HEK293 (cell line): ENCODE results near the gene BCL7A.
A peak's percentile ranks its signal among the peaks of the same experiment; 100 is the strongest.

Source experiments
- CTCF ChIA-PET: fragments of 350-600 bp; formaldehyde crosslinking; extraction: SDS; loops from one replicate; lab custom pipeline; 2021; ENCODE audit warnings: antibody characterized with exemption; lab: Yijun Ruan, JAX
- POLR2A ChIA-PET: fragments of 300-600 bp; formaldehyde crosslinking; extraction: SDS; loops from one replicate; lab custom pipeline; 2020; ENCODE audit warnings: antibody characterized with exemption, inconsistent platforms; lab: Yijun Ruan, JAX
- H3K27ac ChIP-seq: fragments of 200-500 bp; sonication (Bioruptor generic); 2 replicates; pipeline ENCODE4 v1.5.1; 2014; ENCODE audit warnings: low read depth, low read length, control low read depth, inconsistent platforms; ENCODE audit errors: extremely low read depth
- H3K36me3 ChIP-seq, 2 experiments: fragments of 200-500 bp in 1 of 2; sonication (Bioruptor generic) in 1 of 2; 1 replicate in 1 of 2; 2 replicates in 1 of 2; pipeline ENCODE4 v1.5.1; 2014 to 2017; ENCODE audit warnings: inconsistent platforms in 2 of 2, low read length in 2 of 2; ENCODE audit not compliant: control insufficient read depth in 2 of 2, insufficient read depth in 1 of 2
- H3K4me1 ChIP-seq: fragments of 200-500 bp; sonication (Bioruptor generic); 2 replicates; pipeline ENCODE4 v1.5.1; 2014; ENCODE audit warnings: mild to moderate bottlenecking, low read length, inconsistent platforms; ENCODE audit not compliant: control insufficient read depth, insufficient read depth
- H3K4me3 ChIP-seq: 2 replicates; pipeline ENCODE4 v1.5.1; 2011; ENCODE audit warnings: low read depth, mild to moderate bottlenecking, control low read depth, low read length, moderate library complexity
- H3K9me3 ChIP-seq: fragments of 200-500 bp; sonication (Bioruptor generic); 2 replicates; pipeline ENCODE4 v1.5.1; 2014; ENCODE audit warnings: low read depth, low read length, inconsistent platforms; ENCODE audit not compliant: control insufficient read depth, insufficient read depth
- GLI4 ChIP-seq: fragments of 450-650 bp; formaldehyde crosslinking; IDR thresholded peaks from 2 replicates; pipeline ENCODE4 v1.5.1; 2016; ENCODE audit warnings: missing biosample characterization, missing genetic modification characterization
- HOXC10 ChIP-seq: sonication (generic); formaldehyde crosslinking; IDR thresholded peaks from 2 replicates; pipeline ENCODE4 v1.8.1; 2023; ENCODE audit warnings: mild to moderate bottlenecking, missing genetic modification reagents
- KLF1 ChIP-seq: fragments of 450-650 bp; formaldehyde crosslinking; IDR thresholded peaks from 2 replicates; pipeline ENCODE4 v1.5.1; 2016; ENCODE audit warnings: missing biosample characterization, missing genetic modification characterization
- PBX3 ChIP-seq: sonication (generic); formaldehyde crosslinking; IDR thresholded peaks from 2 replicates; pipeline ENCODE4 v1.8.1; 2022; ENCODE audit warnings: mild to moderate bottlenecking, moderate library complexity, missing genetic modification reagents
- PRDM4 ChIP-seq: fragments of 450-650 bp; formaldehyde crosslinking; IDR thresholded peaks from 2 replicates; pipeline ENCODE4 v1.5.1; 2017; ENCODE audit warnings: missing biosample characterization, missing genetic modification characterization
- ZBTB6 ChIP-seq: fragments of 450-650 bp; formaldehyde crosslinking; IDR thresholded peaks from 2 replicates; pipeline ENCODE4 v1.5.1; 2017; ENCODE audit warnings: missing biosample characterization, missing genetic modification characterization
- ZNF121 ChIP-seq: fragments of 450-650 bp; formaldehyde crosslinking; IDR thresholded peaks from 2 replicates; pipeline ENCODE4 v1.5.1; 2016; ENCODE audit warnings: missing biosample characterization, missing genetic modification characterization
- ZNF138 ChIP-seq: fragments of 450-650 bp; formaldehyde crosslinking; IDR thresholded peaks from 2 replicates; pipeline ENCODE4 v1.5.1; 2016; ENCODE audit warnings: missing biosample characterization, missing genetic modification characterization, borderline replicate concordance
- ZNF146 ChIP-seq: fragments of 450-650 bp; formaldehyde crosslinking; IDR thresholded peaks from 2 replicates; pipeline ENCODE4 v1.5.1; 2016; ENCODE audit warnings: missing biosample characterization, missing genetic modification characterization
- ZNF211 ChIP-seq: fragments of 450-650 bp; formaldehyde crosslinking; IDR thresholded peaks from 2 replicates; pipeline ENCODE4 v1.5.1; 2016; ENCODE audit warnings: low read depth, missing biosample characterization, missing genetic modification characterization
- ZNF302 ChIP-seq: fragments of 450-650 bp; formaldehyde crosslinking; IDR thresholded peaks from 2 replicates; pipeline ENCODE4 v1.5.1; 2016; ENCODE audit warnings: missing biosample characterization, missing genetic modification characterization, low read depth
- ZNF510 ChIP-seq: fragments of 450-650 bp; formaldehyde crosslinking; IDR thresholded peaks from 2 replicates; pipeline ENCODE4 v1.5.1; 2018; ENCODE audit warnings: mild to moderate bottlenecking, missing genetic modification characterization, missing biosample characterization; ENCODE audit not compliant: insufficient replicate concordance
- ZNF596 ChIP-seq: fragments of 450-650 bp; IDR thresholded peaks from 2 replicates; pipeline ENCODE4 v1.5.0; 2018; ENCODE audit warnings: missing biosample characterization, mild to moderate bottlenecking, missing genetic modification characterization, moderate library complexity
- ZNF623 ChIP-seq: fragments of 450-650 bp; formaldehyde crosslinking; IDR thresholded peaks from 2 replicates; pipeline ENCODE4 v1.5.1; 2016; ENCODE audit warnings: missing biosample characterization, missing genetic modification characterization
- ZNF629 ChIP-seq: fragments of 450-650 bp; formaldehyde crosslinking; IDR thresholded peaks from 2 replicates; pipeline ENCODE4 v1.5.1; 2017; ENCODE audit warnings: missing biosample characterization, missing genetic modification characterization
- ZNF843 ChIP-seq: fragments of 450-650 bp; formaldehyde crosslinking; IDR thresholded peaks from 2 replicates; pipeline ENCODE4 v1.5.1; 2016; ENCODE audit warnings: missing biosample characterization, missing genetic modification characterization
- ZSCAN30 ChIP-seq: fragments of 450-650 bp; IDR thresholded peaks from 2 replicates; pipeline ENCODE4 v1.5.1; 2018; ENCODE audit warnings: missing biosample characterization, mild to moderate bottlenecking, missing genetic modification characterization, moderate library complexity
- TF ChIP-seq, protein P1 (sequence below): fragments of 450-650 bp; formaldehyde crosslinking; IDR thresholded peaks from 2 replicates; pipeline ENCODE4 v1.5.1; 2017; ENCODE audit warnings: missing biosample characterization, missing genetic modification characterization
- TF ChIP-seq, protein P2 (sequence below): fragments of 450-650 bp; formaldehyde crosslinking; IDR thresholded peaks from 2 replicates; pipeline ENCODE4 v1.5.1; 2016; ENCODE audit warnings: missing biosample characterization, missing genetic modification characterization
- TF ChIP-seq, protein P3 (sequence below): fragments of 450-650 bp; formaldehyde crosslinking; IDR thresholded peaks from 2 replicates; pipeline ENCODE4 v1.5.1; 2017; ENCODE audit warnings: missing biosample characterization, mild to moderate bottlenecking, missing genetic modification characterization, moderate library complexity

The BCL7A gene

GRCh38 chr12:122057769-122058168 lies 36.1 kb downstream of the BCL7A start:
- ChIA-PET POLR2A (no interaction called here), CTCF (interaction anchor here (7.8 kb wide), 1 partner anchor 65 kb away, joined by 110 read pairs; no protein-coding TSS in a partner anchor)
- Histone ChIP-seq H3K27ac (no peak overlapping the region), H3K4me3 (no peak overlapping the region), H3K4me1 (peaks cover 4% of the 10 kb centered on the region), H3K9me3 (no peaks in the 10 kb centered on the region), H3K36me3 (peaks cover 24 to 66% of the 10 kb centered on the region in 2 experiments)
- TF ChIP-seq ZNF121 (tag by site-specific recombination) (peak; percentile 89), HOXC10 (CRISPR knock-in tag) (no peak)

DNA sequence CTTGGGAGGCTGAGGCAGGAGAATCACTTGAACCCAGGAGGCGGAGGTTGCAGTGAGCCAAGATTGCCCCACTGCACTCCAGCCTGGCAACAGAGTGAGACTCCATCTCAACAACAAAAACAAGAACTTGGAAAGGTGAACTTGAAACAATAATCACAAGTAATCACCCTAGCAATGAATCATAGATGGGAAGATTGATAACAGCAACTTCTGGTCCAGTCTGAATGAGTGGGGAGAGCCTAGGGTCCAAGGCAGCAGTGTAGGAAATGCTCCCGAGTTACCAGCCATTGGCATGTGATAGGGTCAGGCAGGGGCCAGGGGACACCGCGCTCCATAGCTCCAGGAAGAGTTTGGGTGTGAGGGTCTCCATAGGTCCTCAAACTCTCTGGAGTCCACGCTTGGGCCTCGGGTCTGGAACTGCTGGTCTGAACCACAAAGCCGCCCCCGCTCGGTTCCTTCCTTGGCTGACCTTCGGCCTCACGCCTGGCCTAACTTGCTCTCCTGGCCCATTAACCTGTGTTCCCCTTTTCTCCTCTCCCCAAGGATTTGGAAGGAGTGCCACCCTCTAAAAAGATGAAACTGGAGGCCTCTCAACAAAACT lies 37.0 kb downstream of the BCL7A start:
- Histone ChIP-seq H3K9me3 (no peaks in the 10 kb centered on the region), H3K4me3 (no peak overlapping the region), H3K4me1 (peaks cover 13% of the 10 kb centered on the region)
- TF ChIP-seq, protein P1, sequence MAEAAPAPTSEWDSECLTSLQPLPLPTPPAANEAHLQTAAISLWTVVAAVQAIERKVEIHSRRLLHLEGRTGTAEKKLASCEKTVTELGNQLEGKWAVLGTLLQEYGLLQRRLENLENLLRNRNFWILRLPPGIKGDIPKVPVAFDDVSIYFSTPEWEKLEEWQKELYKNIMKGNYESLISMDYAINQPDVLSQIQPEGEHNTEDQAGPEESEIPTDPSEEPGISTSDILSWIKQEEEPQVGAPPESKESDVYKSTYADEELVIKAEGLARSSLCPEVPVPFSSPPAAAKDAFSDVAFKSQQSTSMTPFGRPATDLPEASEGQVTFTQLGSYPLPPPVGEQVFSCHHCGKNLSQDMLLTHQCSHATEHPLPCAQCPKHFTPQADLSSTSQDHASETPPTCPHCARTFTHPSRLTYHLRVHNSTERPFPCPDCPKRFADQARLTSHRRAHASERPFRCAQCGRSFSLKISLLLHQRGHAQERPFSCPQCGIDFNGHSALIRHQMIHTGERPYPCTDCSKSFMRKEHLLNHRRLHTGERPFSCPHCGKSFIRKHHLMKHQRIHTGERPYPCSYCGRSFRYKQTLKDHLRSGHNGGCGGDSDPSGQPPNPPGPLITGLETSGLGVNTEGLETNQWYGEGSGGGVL: no peak
- TF ChIP-seq ZSCAN30 (tag by site-specific recombination): no peak
- no peak for TF ChIP-seq ZNF510 (tag by site-specific recombination)
- no peak for TF ChIP-seq ZNF623
- TF ChIP-seq PRDM4 (tag by site-specific recombination): no peak
- TF ChIP-seq, protein P2, sequence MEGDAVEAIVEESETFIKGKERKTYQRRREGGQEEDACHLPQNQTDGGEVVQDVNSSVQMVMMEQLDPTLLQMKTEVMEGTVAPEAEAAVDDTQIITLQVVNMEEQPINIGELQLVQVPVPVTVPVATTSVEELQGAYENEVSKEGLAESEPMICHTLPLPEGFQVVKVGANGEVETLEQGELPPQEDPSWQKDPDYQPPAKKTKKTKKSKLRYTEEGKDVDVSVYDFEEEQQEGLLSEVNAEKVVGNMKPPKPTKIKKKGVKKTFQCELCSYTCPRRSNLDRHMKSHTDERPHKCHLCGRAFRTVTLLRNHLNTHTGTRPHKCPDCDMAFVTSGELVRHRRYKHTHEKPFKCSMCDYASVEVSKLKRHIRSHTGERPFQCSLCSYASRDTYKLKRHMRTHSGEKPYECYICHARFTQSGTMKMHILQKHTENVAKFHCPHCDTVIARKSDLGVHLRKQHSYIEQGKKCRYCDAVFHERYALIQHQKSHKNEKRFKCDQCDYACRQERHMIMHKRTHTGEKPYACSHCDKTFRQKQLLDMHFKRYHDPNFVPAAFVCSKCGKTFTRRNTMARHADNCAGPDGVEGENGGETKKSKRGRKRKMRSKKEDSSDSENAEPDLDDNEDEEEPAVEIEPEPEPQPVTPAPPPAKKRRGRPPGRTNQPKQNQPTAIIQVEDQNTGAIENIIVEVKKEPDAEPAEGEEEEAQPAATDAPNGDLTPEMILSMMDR (tag by site-specific recombination): no peak
- TF ChIP-seq ZNF302: no peak
- no peak for TF ChIP-seq ZBTB6 (tag by site-specific recombination)
- TF ChIP-seq HOXC10 (CRISPR knock-in tag): no peak
- no peak for TF ChIP-seq ZNF629 (tag by site-specific recombination)
- TF ChIP-seq, protein P3, sequence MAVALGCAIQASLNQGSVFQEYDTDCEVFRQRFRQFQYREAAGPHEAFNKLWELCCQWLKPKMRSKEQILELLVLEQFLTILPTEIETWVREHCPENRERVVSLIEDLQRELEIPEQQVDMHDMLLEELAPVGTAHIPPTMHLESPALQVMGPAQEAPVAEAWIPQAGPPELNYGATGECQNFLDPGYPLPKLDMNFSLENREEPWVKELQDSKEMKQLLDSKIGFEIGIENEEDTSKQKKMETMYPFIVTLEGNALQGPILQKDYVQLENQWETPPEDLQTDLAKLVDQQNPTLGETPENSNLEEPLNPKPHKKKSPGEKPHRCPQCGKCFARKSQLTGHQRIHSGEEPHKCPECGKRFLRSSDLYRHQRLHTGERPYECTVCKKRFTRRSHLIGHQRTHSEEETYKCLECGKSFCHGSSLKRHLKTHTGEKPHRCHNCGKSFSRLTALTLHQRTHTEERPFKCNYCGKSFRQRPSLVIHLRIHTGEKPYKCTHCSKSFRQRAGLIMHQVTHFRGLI (tag by site-specific recombination): no peak
- no peak for TF ChIP-seq ZNF596 (tag by site-specific recombination)
- TF ChIP-seq GLI4 (tag by site-specific recombination): no peak
- TF ChIP-seq ZNF843 (tag by site-specific recombination): no peak
- no peak for TF ChIP-seq KLF1 (tag by site-specific recombination)
- no peak for TF ChIP-seq ZNF146
- TF ChIP-seq PBX3 (CRISPR knock-in tag): no peak
- TF ChIP-seq ZNF211: no peak
- no peak for TF ChIP-seq ZNF138 (tag by site-specific recombination)
- TF ChIP-seq, all 188 proteins: peak for 0
- CTCF ChIA-PET: interaction anchor here (2.1 kb wide), 1 partner anchor 64 kb away, joined by 7 read pairs; no protein-coding TSS in a partner anchor
- Histone ChIP-seq H3K27ac (no peak overlapping the region), H3K36me3 (peaks cover 24 to 66% of the 10 kb centered on the region in 2 experiments)
- POLR2A ChIA-PET: no interaction called here
